ENCODE results near the gene PTCH1.

The PTCH1 gene

GRCh38 chr9:95451065-95451426, 65.7 kb downstream of the PTCH1 start:
- H3K9me3 ChIP-seq (replicated peaks in 1 of 11) = no peaks in the 10 kb centered on the region
- no peak overlapping the region for H3K27ac ChIP-seq
- H3K4me2 ChIP-seq = no peak overlapping the region
- H3K36me3 ChIP-seq = peaks cover 85 to 99% (median 93%) of the 10 kb centered on the region in 11 experiments
- H3K9ac ChIP-seq = no peak overlapping the region
- H4K20me1 ChIP-seq = peaks cover 0 to 53% (median 12%) of the 10 kb centered on the region in 11 experiments; a peak in 14 of 22 replicates
- no peak for TF ChIP-seq Cebpa-rat (IDR thresholded peaks at IDR 0.05)
- H3K4me1 ChIP-seq = peaks cover 0 to 34% (median 24%) of the 10 kb centered on the region in 10 experiments; a peak in 18 of 20 replicates
- peaks cover 0 to 8% (median 0%) of the 10 kb centered on the region in 11 experiments; a peak in 2 of 22 replicates for H3K27me3 ChIP-seq
- H3K4me3 ChIP-seq = no peak overlapping the region

- no peak overlapping the region for H3K4me2 ChIP-seq
- H4K20me1 ChIP-seq = peaks cover 0 to 51% (median 12%) of the 10 kb centered on the region in 11 experiments; a peak in 14 of 22 replicates
- H3K27me3 ChIP-seq = peaks cover 0 to 8% (median 0%) of the 10 kb centered on the region in 11 experiments; a peak in 2 of 22 replicates
- TF ChIP-seq Cebpa-rat (IDR thresholded peaks at IDR 0.05) = no peak
- peaks cover 0 to 35% (median 24%) of the 10 kb centered on the region in 10 experiments; a peak in 18 of 20 replicates for H3K4me1 ChIP-seq
- H3K9ac ChIP-seq = no peak overlapping the region
- H3K27ac ChIP-seq = no peak overlapping the region
- no peak overlapping the region for H3K4me3 ChIP-seq
- H3K9me3 ChIP-seq (replicated peaks in 1 of 11) = no peaks in the 10 kb centered on the region
- peaks cover 85 to 99% (median 93%) of the 10 kb centered on the region in 11 experiments for H3K36me3 ChIP-seq
Measured at GRCh38 chr9:95450171-95451064, 66.4 kb downstream of the PTCH1 start.

- Histone ChIP-seq H3K9me3 (replicated peaks in 1 of 11) (no peaks in the 10 kb centered on the region), H3K4me2 (peak overlapping the region in 8 of 11 experiments; percentile 45 to 79 (median 70); a peak in 10 of 22 replicates), H3K9ac (no peak overlapping the region), H3K27ac (no peak overlapping the region), H3K4me1 (peaks cover 0 to 35% (median 24%) of the 10 kb centered on the region in 10 experiments; a peak in 18 of 20 replicates), H3K36me3 (peaks cover 84 to 98% (median 92%) of the 10 kb centered on the region in 11 experiments), H3K4me3 (no peak overlapping the region), H3K27me3 (peaks cover 0 to 8% (median 0%) of the 10 kb centered on the region in 11 experiments; a peak in 2 of 22 replicates), H4K20me1 (peaks cover 0 to 51% (median 12%) of the 10 kb centered on the region in 11 experiments; a peak in 14 of 22 replicates)
- TF ChIP-seq Cebpa-rat (IDR thresholded peaks at IDR 0.05) = no peak
Measured at GRCh38 chr9:95449016-95449415, 67.8 kb downstream of the PTCH1 start.

- peak overlapping the region in 10 of 11 experiments; percentile 14 to 79 (median 60); a peak in 18 of 22 replicates for H3K4me2 ChIP-seq
- peaks cover 72 to 86% (median 80%) of the 10 kb centered on the region in 11 experiments for H3K36me3 ChIP-seq
- H3K4me3 ChIP-seq = no peak overlapping the region
- peaks cover 0 to 51% (median 12%) of the 10 kb centered on the region in 11 experiments; a peak in 14 of 22 replicates for H4K20me1 ChIP-seq
- H3K9ac ChIP-seq = peak overlapping the region in 7 of 11 experiments; percentile 3 to 51 (median 14); a peak in 10 of 22 replicates
- peak overlapping the region in 2 of 11 experiments; percentile 3 to 13; a peak in 1 of 22 replicates for H3K27ac ChIP-seq
- peaks cover 0 to 8% (median 0%) of the 10 kb centered on the region in 11 experiments; a peak in 2 of 22 replicates for H3K27me3 ChIP-seq
- no peak for TF ChIP-seq Cebpa-rat (IDR thresholded peaks at IDR 0.05)
- H3K4me1 ChIP-seq = peaks cover 0 to 35% (median 24%) of the 10 kb centered on the region in 10 experiments; a peak in 18 of 20 replicates
- no peaks in the 10 kb centered on the region for H3K9me3 ChIP-seq (replicated peaks in 1 of 11)
Measured at GRCh38 chr9:95447660-95448420, 68.9 kb downstream of the PTCH1 start.

GRCh38 chr9:95446984-95447383, 69.8 kb downstream of the PTCH1 start:
- peaks cover 0 to 35% (median 24%) of the 10 kb centered on the region in 10 experiments; a peak in 18 of 20 replicates for H3K4me1 ChIP-seq
- H3K4me3 ChIP-seq = no peak overlapping the region
- no peak overlapping the region for H3K27ac ChIP-seq
- peaks cover 0 to 8% (median 0%) of the 10 kb centered on the region in 11 experiments; a peak in 2 of 22 replicates for H3K27me3 ChIP-seq
- peak overlapping the region in 6 of 11 experiments; percentile 47 to 79 (median 76); a peak in 12 of 22 replicates for H3K4me2 ChIP-seq
- peaks cover 0 to 51% (median 12%) of the 10 kb centered on the region in 11 experiments; a peak in 14 of 22 replicates for H4K20me1 ChIP-seq
- TF ChIP-seq Cebpa-rat (IDR thresholded peaks at IDR 0.05) = no peak
- no peaks in the 10 kb centered on the region for H3K9me3 ChIP-seq (replicated peaks in 1 of 11)
- 0 out of 22 replicates have a peak overlapping the region, but pooled peaks of 2 of the 11 experiments have one; percentile 47 to 51 for H3K9ac ChIP-seq
- H3K36me3 ChIP-seq = peaks cover 66 to 84% (median 73%) of the 10 kb centered on the region in 11 experiments

GRCh38 chr9:95446259-95446658, 70.5 kb downstream of the PTCH1 start:
- Histone ChIP-seq H3K36me3 (peaks cover 60 to 79% (median 66%) of the 10 kb centered on the region in 11 experiments), H3K27ac (no peak overlapping the region), H3K9ac (no peak overlapping the region), H3K4me2 (peak overlapping the region in 3 of 11 experiments; percentile 4 to 77 (median 76); a peak in 1 of 22 replicates), H3K27me3 (peaks cover 0 to 8% (median 0%) of the 10 kb centered on the region in 11 experiments; a peak in 2 of 22 replicates), H3K4me1 (peaks cover 0 to 35% (median 24%) of the 10 kb centered on the region in 10 experiments; a peak in 18 of 20 replicates), H3K9me3 (replicated peaks in 1 of 11) (no peaks in the 10 kb centered on the region), H4K20me1 (peaks cover 0 to 48% (median 12%) of the 10 kb centered on the region in 11 experiments; a peak in 14 of 22 replicates), H3K4me3 (no peak overlapping the region)
- no peak for TF ChIP-seq Cebpa-rat (IDR thresholded peaks at IDR 0.05)

- Histone ChIP-seq H3K9me3 (replicated peaks in 1 of 11) (peaks cover 0 to 3% (median 0%) of the 10 kb centered on the region in 11 experiments; a peak in 2 of 22 replicates), H3K4me2 (no peak overlapping the region), H4K20me1 (peaks cover 0 to 27% (median 12%) of the 10 kb centered on the region in 11 experiments; a peak in 14 of 22 replicates), H3K27me3 (peaks cover 0 to 8% (median 0%) of the 10 kb centered on the region in 11 experiments; a peak in 2 of 22 replicates), H3K4me3 (no peak overlapping the region), H3K4me1 (peaks cover 0 to 32% (median 22%) of the 10 kb centered on the region in 10 experiments; a peak in 18 of 20 replicates), H3K27ac (no peak overlapping the region), H3K36me3 (peaks cover 40 to 58% (median 45%) of the 10 kb centered on the region in 11 experiments), H3K9ac (no peak overlapping the region)
- no peak for TF ChIP-seq Cebpa-rat (IDR thresholded peaks at IDR 0.05)
Measured at GRCh38 chr9:95444160-95444559, 72.6 kb downstream of the PTCH1 start.

GRCh38 chr9:95443301-95443700, 73.5 kb downstream of the PTCH1 start:
- no peak overlapping the region for H3K4me2 ChIP-seq
- peaks cover 0 to 23% (median 14%) of the 10 kb centered on the region in 10 experiments; a peak in 18 of 20 replicates for H3K4me1 ChIP-seq
- no peak overlapping the region for H3K4me3 ChIP-seq
- TF ChIP-seq Cebpa-rat (IDR thresholded peaks at IDR 0.05) = no peak
- H3K27ac ChIP-seq = no peak overlapping the region
- H3K9ac ChIP-seq = no peak overlapping the region
- peaks cover 0 to 5% (median 0%) of the 10 kb centered on the region in 11 experiments; a peak in 2 of 22 replicates for H3K27me3 ChIP-seq
- peaks cover 0 to 4% (median 0%) of the 10 kb centered on the region in 11 experiments; a peak in 2 of 22 replicates for H3K9me3 ChIP-seq (replicated peaks in 1 of 11)
- peaks cover 34 to 49% (median 39%) of the 10 kb centered on the region in 11 experiments for H3K36me3 ChIP-seq
- H4K20me1 ChIP-seq = peaks cover 0 to 21% (median 10%) of the 10 kb centered on the region in 11 experiments; a peak in 10 of 22 replicates

All from BLaER1 treated with 17β-estradiol and CSF1 and Interleukin-3, amounts not matched to agents 10 nM and 100 nM (cell line).